IMR-90 (cell line): ENCODE results near the gene POU2F1. TPM values are rescaled to one million over a fixed set of nuclear protein-coding genes. Genes with fewer than 3 reads are reported as not detected.

Source experiments
- ATAC-seq: fragments of 200-7000 bp; cut with Tn5 transposase; 2 replicates; pipeline ENCODE4 v1.9.1; 2020; ENCODE audit warnings: low read depth, mild to moderate bottlenecking, moderate library complexity
- BruUV-seq: library from RNA; stranded (reverse); fragments of 400-500 nt; replicated peaks from 2 replicates; lab custom pipeline; 2021; lab: Mats Ljungman, UMichigan
- CTCF ChIA-PET: fragments of 300-600 bp; formaldehyde crosslinking; extraction: SDS; loops from one replicate; lab custom pipeline; 2021; ENCODE audit warnings: antibody characterized with exemption; lab: Yijun Ruan, JAX
- POLR2A ChIA-PET: fragments of 300-600 bp; sonication (Branson Sonifier 250); formaldehyde crosslinking; loops from one replicate; lab custom pipeline; 2022; ENCODE audit warnings: antibody characterized with exemption; ENCODE audit not compliant: unreplicated experiment; lab: Charles Lee
- DNase-seq: peaks from one replicate; pipeline ENCODE4 v3.0.0; 2013
- H2AFZ ChIP-seq: replicated peaks from 2 replicates; pipeline ENCODE3; 2013; ENCODE audit warnings: low read length, mild to moderate bottlenecking; ENCODE audit not compliant: poor library complexity
- H2AK5ac ChIP-seq: 2 replicates; pipeline ENCODE4 v1.6.1; 2013; ENCODE audit warnings: low read depth, low read length, inconsistent platforms
- H2AK9ac ChIP-seq: replicated peaks from 2 replicates; pipeline ENCODE3; 2013; ENCODE audit warnings: mild to moderate bottlenecking, low read depth, low read length, moderate library complexity; ENCODE audit not compliant: poor library complexity
- H2BK120ac ChIP-seq: 2 replicates; pipeline ENCODE4 v1.6.1; 2013; ENCODE audit warnings: low read depth, low read length, inconsistent platforms
- H2BK15ac ChIP-seq: 3 replicates; pipeline ENCODE4 v1.6.1; 2013; ENCODE audit warnings: low read depth, low read length, inconsistent platforms
- H2BK20ac ChIP-seq: 2 replicates; pipeline ENCODE4 v1.6.1; 2013; ENCODE audit warnings: low read depth, mild to moderate bottlenecking, inconsistent platforms, low read length, moderate library complexity
- H2BK5ac ChIP-seq: 2 replicates; pipeline ENCODE4 v1.6.1; 2013; ENCODE audit warnings: mild to moderate bottlenecking, low read depth, low read length, inconsistent platforms; ENCODE audit not compliant: poor library complexity, severe bottlenecking
- H3K14ac ChIP-seq: replicated peaks from 2 replicates; pipeline ENCODE4 v1.6.1; 2013; ENCODE audit warnings: low read depth, low read length, inconsistent platforms
- H3K18ac ChIP-seq: 2 replicates; pipeline ENCODE4 v1.6.1; 2013; ENCODE audit warnings: low read depth, low read length, control low read depth
- H3K23ac ChIP-seq: 2 replicates; pipeline ENCODE4 v1.6.1; 2013; ENCODE audit warnings: low read depth, low read length, inconsistent platforms
- H3K27ac ChIP-seq: 2 replicates; pipeline ENCODE4 v1.5.1; 2013; ENCODE audit warnings: mild to moderate bottlenecking, control low read depth, low read length; ENCODE audit not compliant: insufficient read depth
- H3K27me3 ChIP-seq: 2 replicates; pipeline ENCODE4 v1.6.1; 2013; ENCODE audit warnings: low read length; ENCODE audit not compliant: control insufficient read depth, insufficient read depth
- H3K36me3 ChIP-seq: 2 replicates; pipeline ENCODE4 v1.6.1; 2013; ENCODE audit warnings: low read length, mixed read lengths; ENCODE audit not compliant: control insufficient read depth, insufficient read depth
- H3K4ac ChIP-seq: 2 replicates; pipeline ENCODE4 v1.6.1; 2013; ENCODE audit warnings: low read depth, low read length, inconsistent platforms
- H3K4me1 ChIP-seq: 2 replicates; pipeline ENCODE4 v1.6.1; 2013; ENCODE audit warnings: low read length, mixed read lengths; ENCODE audit not compliant: control insufficient read depth, insufficient read depth
- H3K4me2 ChIP-seq: 2 replicates; pipeline ENCODE4 v1.6.1; 2013; ENCODE audit warnings: low read depth, mild to moderate bottlenecking, control low read depth, low read length, moderate library complexity
- H3K4me3 ChIP-seq: 2 replicates; pipeline ENCODE4 v1.5.1; 2013; ENCODE audit warnings: low read depth, mild to moderate bottlenecking, control low read depth, low read length, moderate library complexity; ENCODE audit not compliant: insufficient read depth
- H3K56ac ChIP-seq: 2 replicates; pipeline ENCODE4 v1.6.1; 2013; ENCODE audit warnings: low read length, inconsistent platforms; ENCODE audit not compliant: insufficient read depth; ENCODE audit errors: extremely low read depth
- H3K79me1 ChIP-seq, 2 experiments: 2 replicates each; pipeline ENCODE4 v1.6.1; 2013; ENCODE audit warnings: low read length in 2 of 2, inconsistent platforms in 1 of 2, low read depth in 1 of 2
- H3K9ac ChIP-seq: 2 replicates; pipeline ENCODE4 v1.6.1; 2013; ENCODE audit warnings: low read depth, low read length, control low read depth
- H3K9me1 ChIP-seq: 2 replicates; pipeline ENCODE4 v1.6.1; 2013; ENCODE audit warnings: low read length, inconsistent platforms; ENCODE audit not compliant: insufficient read depth
- H3K9me3 ChIP-seq: 2 replicates; pipeline ENCODE4 v1.6.1; 2013; ENCODE audit warnings: low read length; ENCODE audit not compliant: control insufficient read depth, insufficient read depth
- H4K20me1 ChIP-seq: 2 replicates; pipeline ENCODE4 v1.6.1; 2013; ENCODE audit warnings: low read length, inconsistent platforms; ENCODE audit not compliant: insufficient read depth
- H4K5ac ChIP-seq: 2 replicates; pipeline ENCODE4 v1.6.1; 2013; ENCODE audit warnings: mild to moderate bottlenecking, low read depth, low read length, control low read depth
- H4K8ac ChIP-seq, 2 experiments: 2 replicates each; pipeline ENCODE4 v1.6.1; 2013; ENCODE audit warnings: low read depth in 2 of 2, low read length in 2 of 2, control low read depth in 1 of 2, inconsistent platforms in 1 of 2
- H4K91ac ChIP-seq: 2 replicates; pipeline ENCODE4 v1.6.1; 2013; ENCODE audit warnings: low read depth, low read length, inconsistent platforms; ENCODE audit not compliant: insufficient read depth
- BHLHE40 ChIP-seq: fragments of 150-350 bp; IDR thresholded peaks from 2 replicates; pipeline ENCODE4 v1.6.1; 2016; ENCODE audit warnings: mild to moderate bottlenecking, low read depth, low read length
- RFX5 ChIP-seq: IDR thresholded peaks from 2 replicates; pipeline ENCODE4 v1.8.0; 2012; ENCODE audit warnings: low read depth, mild to moderate bottlenecking, low read length, moderate library complexity
- WGBS, 2 experiments: methylation state at CpG; one replicate each; pipeline versions ENCODE4 v1.1.5 to v1.1.7; 2013; ENCODE audit warnings: missing lambda C conversion rate in 2 of 2; ENCODE audit not compliant: insufficient read length in 1 of 2; ENCODE audit errors: extremely low coverage in 2 of 2; 5-methylcytosine and 5-hydroxymethylcytosine counted together
- dilution Hi-C: fragments of 300-500 bp; cut with HindIII; formaldehyde crosslinking; loops from one replicate; pipeline ENCODE4 v1.14.3; 2018; ENCODE audit warnings: low sequenced_read_pairs; ENCODE audit not compliant: unreplicated experiment
- in situ Hi-C: fragments of 300-500 bp; cut with MboI; formaldehyde crosslinking; loops from 3 replicates; pipeline ENCODE4 v1.14.3; 2019; ENCODE audit warnings: low sequenced_read_pairs, inconsistent platforms, mixed read lengths
- intact Hi-C: fragments of 100-400 bp; cut with micrococcal nuclease; formaldehyde crosslinking; loops from 2 replicates; pipeline ENCODE4 v1.10.0; 2022
- polyA plus RNA-seq, 3 experiments: library from polyadenylated mRNA; depleted of rRNA; stranded (reverse); fragments of >200 nt; gene quantifications; 2 replicates each; pipeline ENCODE4 v1.2.3, GENCODE V29; 2012; ENCODE audit warnings: low replicate concordance in 1 of 3
- total RNA-seq: library from RNA; depleted of rRNA; stranded (reverse); fragments of >200 nt; gene quantifications from 2 replicates; pipeline ENCODE4 v1.2.3, GENCODE V29; 2012

The POU2F1 gene
- total and polyA plus RNA-seq, 2 of the 4 experiments (the other 2 are of a cell fraction) = 1.2 to 3.4 TPM

DNA sequence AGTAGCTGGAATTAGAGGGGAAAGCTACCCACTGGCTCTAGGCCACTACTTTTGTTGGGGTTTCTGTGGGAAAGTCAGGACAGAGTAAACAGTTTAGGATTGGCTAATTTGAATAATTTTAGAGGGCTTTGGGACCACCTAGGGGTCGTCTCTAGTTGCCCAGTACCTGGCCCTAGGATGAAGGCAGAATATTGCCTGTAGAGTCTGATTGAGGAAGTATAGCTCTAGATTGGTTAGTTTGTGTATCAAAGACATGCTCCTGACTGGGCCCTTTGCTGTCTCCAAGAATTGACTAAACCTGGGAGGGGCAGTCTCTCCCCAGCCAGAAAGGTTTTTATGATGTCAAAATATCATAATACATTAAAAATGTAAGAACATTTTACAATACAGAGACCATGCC, 142.0 kb downstream of the POU2F1 start:
- Histone ChIP-seq H4K8ac (no peak overlapping the region), H2AFZ (no peak overlapping the region), H3K4me2 (no peak overlapping the region), H2BK120ac (no peak overlapping the region), H2BK15ac (no peak overlapping the region), H3K27me3 (no peaks in the 10 kb centered on the region), H3K4me3 (no peak overlapping the region), H3K9me1 (no peaks in the 10 kb centered on the region), H3K9me3 (no peaks in the 10 kb centered on the region), H2AK5ac (no peak overlapping the region), H4K91ac (no peak overlapping the region), H2AK9ac (no peak overlapping the region), H3K56ac (no peak overlapping the region), H3K14ac (no peak overlapping the region), H4K20me1 (no peaks in the 10 kb centered on the region; the same call in 1 of the 2 replicates), H3K9ac (no peak overlapping the region), H3K27ac (no peak overlapping the region), H3K18ac (no peak overlapping the region), H3K4ac (no peak overlapping the region), H3K23ac (no peak overlapping the region), H3K36me3 (no peaks in the 10 kb centered on the region), H3K79me1 (peaks cover 4 to 5% of the 10 kb centered on the region in 2 experiments; a peak in 3 of 4 replicates), H3K4me1 (no peaks in the 10 kb centered on the region), H2BK5ac (no peak overlapping the region), H4K5ac (no peak overlapping the region), H2BK20ac (no peak overlapping the region)
- POLR2A ChIA-PET = no interaction called here
- no peak for ATAC-seq
- no CpG with 5 or more reads among the region's 1 CpG for WGBS, 2 experiments
- CTCF ChIA-PET = no interaction called here
- DNase-seq = no peak
- dilution Hi-C loops (no loop called here), in situ Hi-C loops (no loop called here), intact Hi-C loops (no loop called here)
- TF ChIP-seq BHLHE40 (no peak), RFX5 (no peak)
- BruUV-seq = no TSS peak
